H1 (cell line): ENCODE results near the gene ABLIM1. TPM values are rescaled to one million over a fixed set of nuclear protein-coding genes. Genes with fewer than 3 reads are reported as not detected.

Source experiments
- CTCF ChIA-PET: fragments of 300-600 bp; sonication (Branson Sonifier 250); formaldehyde crosslinking; loops from one replicate; lab custom pipeline; 2021; ENCODE audit not compliant: partially characterized antibody; lab: Charles Lee
- POLR2A ChIA-PET: fragments of 300-600 bp; sonication (Branson Sonifier 250); formaldehyde crosslinking; loops from one replicate; lab custom pipeline; 2021; ENCODE audit warnings: inconsistent platforms; ENCODE audit not compliant: partially characterized antibody; lab: Charles Lee
- DNase-seq, 2 experiments: peaks; one replicate each; pipeline versions ENCODE4 v3.0.0 to v3.0.0-alpha.2; 2010 to 2022; ENCODE audit warnings: low spot score in 2 of 2, low read depth in 1 of 2, mixed read lengths in 1 of 2
- FAIRE-seq: peaks from 2 replicates; lab custom pipeline; 2011; peaks lifted over from hg19 to GRCh38; lab: Jason Lieb, UNC
- H2AFZ ChIP-seq: 2 replicates; pipeline ENCODE4 v1.8.1; 2012; ENCODE audit warnings: low read length, inconsistent platforms
- H2AK5ac ChIP-seq: 2 replicates; pipeline ENCODE4 v1.6.1; 2013; ENCODE audit warnings: low read depth, low read length
- H2BK120ac ChIP-seq: replicated peaks from 2 replicates; pipeline ENCODE3; 2013; ENCODE audit warnings: low read depth, low read length, inconsistent platforms
- H2BK12ac ChIP-seq: 2 replicates; pipeline ENCODE4 v1.6.1; 2013; ENCODE audit warnings: low read depth, low read length
- H2BK15ac ChIP-seq: 2 replicates; pipeline ENCODE4 v1.6.1; 2013; ENCODE audit warnings: low read length
- H2BK20ac ChIP-seq: 2 replicates; pipeline ENCODE4 v1.6.1; 2013; ENCODE audit warnings: low read length
- H2BK5ac ChIP-seq: 2 replicates; pipeline ENCODE4 v1.6.1; 2013; ENCODE audit warnings: low read depth, low read length
- H3K14ac ChIP-seq: 2 replicates; pipeline ENCODE4 v1.6.1; 2013; ENCODE audit warnings: inconsistent platforms; ENCODE audit not compliant: insufficient read length
- H3K18ac ChIP-seq: 2 replicates; pipeline ENCODE4 v1.6.1; 2013; ENCODE audit warnings: low read length; ENCODE audit errors: extremely low read depth
- H3K23ac ChIP-seq: 2 replicates; pipeline ENCODE4 v1.6.1; 2013; ENCODE audit warnings: inconsistent platforms; ENCODE audit not compliant: insufficient read length
- H3K23me2 ChIP-seq: 2 replicates; pipeline ENCODE4 v1.6.1; 2013; ENCODE audit warnings: low read depth, low read length
- H3K27ac ChIP-seq: 2 replicates; pipeline ENCODE4 v1.6.1; 2011; ENCODE audit warnings: low read depth, low read length, inconsistent platforms
- H3K27me3 ChIP-seq, 4 experiments: replicated peaks in 1 of 4; 1 replicate in 1 of 4; 2 replicates in 3 of 4; pipeline versions ENCODE4 v1.6.1 to v1.8.1; 2011 to 2013; ENCODE audit warnings: low read length in 3 of 4, mild to moderate bottlenecking in 3 of 4, inconsistent platforms in 2 of 4, mixed read lengths in 2 of 4, moderate library complexity in 1 of 4; ENCODE audit not compliant: control insufficient read depth in 3 of 4, insufficient read depth in 3 of 4; ENCODE audit errors: extremely low read depth in 1 of 4
- H3K36me3 ChIP-seq, 4 experiments: 2 replicates each; pipeline versions ENCODE4 v1.6.1 to v1.8.1; 2011 to 2013; ENCODE audit warnings: mild to moderate bottlenecking in 4 of 4, low read length in 3 of 4, moderate library complexity in 2 of 4, control low read depth in 1 of 4, inconsistent platforms in 1 of 4; ENCODE audit not compliant: insufficient read depth in 4 of 4, control insufficient read depth in 2 of 4
- H3K4ac ChIP-seq: replicated peaks from 2 replicates; pipeline ENCODE3; 2013; ENCODE audit warnings: low read length, low read depth, mixed read lengths, inconsistent platforms; ENCODE audit not compliant: insufficient read length
- H3K4me1 ChIP-seq, 4 experiments: replicated peaks in 1 of 4; 1 replicate in 1 of 4; 2 replicates in 3 of 4; pipeline versions ENCODE4 v1.6.1 to v1.8.1; 2011 to 2013; ENCODE audit warnings: low read length in 3 of 4, inconsistent platforms in 2 of 4, mixed read lengths in 1 of 4; ENCODE audit not compliant: insufficient read depth in 4 of 4, control insufficient read depth in 3 of 4
- H3K4me2 ChIP-seq, 2 experiments: 2 replicates each; pipeline versions ENCODE4 v1.6.1 to v1.8.1; 2011 to 2013; ENCODE audit warnings: low read depth in 2 of 2, low read length in 2 of 2, control low read depth in 1 of 2, inconsistent platforms in 1 of 2, mild to moderate bottlenecking in 1 of 2; ENCODE audit not compliant: insufficient read depth in 1 of 2
- H3K4me3 ChIP-seq, 4 experiments: fragments of 200-600, 300-600 bp in 1 of 4; sonication (generic), shearing (Covaris generic), sonication (Bioruptor Twin) in 1 of 4; 2 replicates each; pipeline versions ENCODE4 v1.5.1 to v1.8.1; 2011 to 2016; ENCODE audit warnings: low read length in 4 of 4, low read depth in 3 of 4, control low read depth in 2 of 4, inconsistent platforms in 2 of 4, mild to moderate bottlenecking in 2 of 4, mixed read lengths in 1 of 4, moderate library complexity in 1 of 4; ENCODE audit not compliant: insufficient read depth in 2 of 4; ENCODE audit errors: extremely low read depth in 1 of 4
- H3K56ac ChIP-seq: replicated peaks from 2 replicates; pipeline ENCODE3; 2013; ENCODE audit warnings: low read depth, mild to moderate bottlenecking, mixed read lengths, low read length, inconsistent platforms; ENCODE audit not compliant: insufficient read length
- H3K79me1 ChIP-seq: 2 replicates; pipeline ENCODE4 v1.6.1; 2013; ENCODE audit warnings: low read depth, low read length, control low read depth
- H3K79me2 ChIP-seq, 2 experiments: 2 replicates each; pipeline versions ENCODE4 v1.6.1 to v1.8.1; 2012 to 2013; ENCODE audit warnings: low read length in 2 of 2, mild to moderate bottlenecking in 2 of 2, inconsistent platforms in 1 of 2; ENCODE audit not compliant: insufficient read depth in 2 of 2, control insufficient read depth in 1 of 2
- H3K9ac ChIP-seq, 4 experiments: replicated peaks in 1 of 4; 1 replicate in 1 of 4; 2 replicates in 3 of 4; pipeline versions ENCODE4 v1.6.1 to v1.8.1; 2011 to 2013; ENCODE audit warnings: low read depth in 3 of 4, low read length in 3 of 4, control low read depth in 2 of 4, mild to moderate bottlenecking in 2 of 4, moderate library complexity in 2 of 4, inconsistent platforms in 1 of 4; ENCODE audit errors: extremely low read depth in 1 of 4
- H3K9me3 ChIP-seq, 2 experiments: 2 replicates each; pipeline versions ENCODE4 v1.6.1 to v1.8.1; 2012 to 2013; ENCODE audit warnings: mild to moderate bottlenecking in 2 of 2, moderate library complexity in 2 of 2, control low read depth in 1 of 2, inconsistent platforms in 1 of 2, low read depth in 1 of 2, low read length in 1 of 2, mixed read lengths in 1 of 2; ENCODE audit not compliant: insufficient read depth in 2 of 2
- H4K20me1 ChIP-seq, 2 experiments: replicated peaks in 1 of 2; 2 replicates each; pipeline versions ENCODE3 to v1.8.1; 2011 to 2013; ENCODE audit warnings: inconsistent platforms in 2 of 2, low read length in 2 of 2, mild to moderate bottlenecking in 1 of 2; ENCODE audit not compliant: insufficient read depth in 2 of 2, control insufficient read depth in 1 of 2
- H4K5ac ChIP-seq: 2 replicates; pipeline ENCODE4 v1.6.1; 2013; ENCODE audit warnings: low read length, low read depth, mixed read lengths, inconsistent platforms; ENCODE audit not compliant: insufficient read length
- H4K8ac ChIP-seq: 2 replicates; pipeline ENCODE4 v1.8.0; 2013; ENCODE audit warnings: mild to moderate bottlenecking, moderate library complexity, low read length, inconsistent platforms; ENCODE audit not compliant: insufficient read depth; ENCODE audit errors: extremely low read depth
- H4K91ac ChIP-seq: replicated peaks from 2 replicates; pipeline ENCODE3; 2013; ENCODE audit warnings: low read length, mixed read lengths, inconsistent platforms; ENCODE audit not compliant: insufficient read length
- ASH2L ChIP-seq: fragments of 200-600, 300-600 bp; sonication (generic); IDR thresholded peaks from one replicate; pipeline ENCODE4 v1.7.1; 2017; ENCODE audit warnings: low read length
- CTBP2 ChIP-seq: IDR thresholded peaks from 2 replicates; pipeline ENCODE4 v1.7.0; 2011; ENCODE audit warnings: borderline replicate concordance, mild to moderate bottlenecking, moderate library complexity, mixed read lengths, low read length; ENCODE audit not compliant: insufficient read depth, insufficient read length
- MAFK ChIP-seq: IDR thresholded peaks from 2 replicates; pipeline ENCODE4 v1.6.1; 2012; ENCODE audit warnings: low read depth, mild to moderate bottlenecking, improper control_type of control experiment, low read length
- NANOG ChIP-seq: IDR thresholded peaks from 2 replicates; pipeline ENCODE4 v1.6.1; 2011; ENCODE audit warnings: low read length, low read depth, mild to moderate bottlenecking, inconsistent platforms; ENCODE audit not compliant: insufficient read depth, poor library complexity, severe bottlenecking
- POLR2A ChIP-seq, 2 experiments: IDR thresholded peaks; 1 replicate in 1 of 2; 2 replicates in 1 of 2; pipeline ENCODE4 v1.6.1; 2011; ENCODE audit warnings: low read depth in 2 of 2, low read length in 2 of 2, mild to moderate bottlenecking in 2 of 2; ENCODE audit errors: control extremely low read depth in 1 of 2
- RXRA ChIP-seq: IDR thresholded peaks from 2 replicates; pipeline ENCODE4 v1.6.1; 2011; ENCODE audit warnings: low read depth, mild to moderate bottlenecking, low read length, moderate library complexity; ENCODE audit not compliant: insufficient read depth
- SP2 ChIP-seq: IDR thresholded peaks from 2 replicates; pipeline ENCODE4 v1.6.1; 2012; ENCODE audit warnings: mild to moderate bottlenecking, low read length, inconsistent platforms
- SUZ12 ChIP-seq: fragments of 200-600 bp; sonication (generic); IDR thresholded peaks from 2 replicates; pipeline ENCODE4 v1.6.1; 2012; ENCODE audit warnings: mild to moderate bottlenecking, inconsistent platforms, low read length, moderate library complexity, mixed read lengths
- YY1 ChIP-seq: IDR thresholded peaks from 2 replicates; pipeline ENCODE4 v1.6.1; 2011; ENCODE audit warnings: low read depth, mild to moderate bottlenecking, low read length
- WGBS, 2 experiments: shearing (Covaris generic) in 1 of 2; methylation state at CpG; one replicate each; pipeline versions ENCODE4 v1.1.6 to v1.1.7; 2013 to 2015; ENCODE audit warnings: low lambda C conversion rate in 2 of 2, mixed read lengths in 2 of 2, inconsistent platforms in 1 of 2, low coverage in 1 of 2, missing lambda C conversion rate in 1 of 2; ENCODE audit not compliant: insufficient replicate concordance in 2 of 2, insufficient coverage in 1 of 2, insufficient read length in 1 of 2; ENCODE audit errors: extremely low coverage in 1 of 2, missing lambda C conversion rate in 1 of 2; 5-methylcytosine and 5-hydroxymethylcytosine counted together
- polyA plus RNA-seq, 7 experiments: library from polyadenylated mRNA; depleted of rRNA in 3 of 7; stranded (reverse) in 5 of 7; unstranded in 2 of 7; fragments of >200 nt in 5 of 7; fragments of 200-250 nt in 2 of 7; gene quantifications; 1 replicate in 5 of 7; 2 replicates in 1 of 7; 4 replicates in 1 of 7; pipeline versions ENCODE4 v1.2.1 to v1.2.3, GENCODE V29; 2011 to 2013; ENCODE audit warnings: missing spikeins in 2 of 7, mixed read lengths in 2 of 7
- total RNA-seq: library from RNA; stranded (reverse); fragmentation: NEBNext Ultra II Directional; extraction: Animal tissue kit (Norgen Biotek cat#: 25700); gene quantifications from 2 replicates; pipeline ENCODE4 v1.2.1, GENCODE V29; 2021
- TF ChIP-seq, protein P1 (sequence below), 3 experiments: IDR thresholded peaks; 1 replicate in 2 of 3; 2 replicates in 1 of 3; pipeline versions ENCODE4 v1.5.1 to v1.6.1; 2011; ENCODE audit warnings: low read length in 3 of 3, mild to moderate bottlenecking in 3 of 3, inconsistent platforms in 2 of 3, low read depth in 1 of 3, moderate library complexity in 1 of 3; ENCODE audit not compliant: insufficient read depth in 1 of 3; ENCODE audit errors: control extremely low read depth in 1 of 3

The ABLIM1 gene
- total and polyA plus RNA-seq, 2 of the 8 experiments (the other 6 are each of a cell fraction or from before 2014, with no cell fraction given) = 51.2 to 51.7 TPM

DNA sequence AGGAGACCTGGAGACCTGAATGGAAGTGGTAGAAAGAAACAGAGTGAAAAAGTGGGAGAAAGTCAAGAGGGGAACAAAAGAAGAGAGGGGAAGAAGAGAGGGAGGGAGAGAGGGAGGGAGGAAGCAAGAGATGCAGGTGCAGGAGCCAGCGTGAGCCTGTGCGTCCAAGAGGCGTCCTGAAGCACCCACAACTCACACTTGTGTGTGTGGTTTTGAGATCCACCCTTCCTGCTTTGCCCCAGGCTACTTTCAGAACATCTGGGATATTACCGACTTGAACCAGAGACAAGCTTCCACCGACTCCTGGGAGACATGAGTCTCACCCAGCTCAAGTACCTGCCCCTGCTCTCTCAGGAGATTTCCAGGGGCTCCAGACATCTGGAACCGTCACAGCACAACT, 263.5 kb downstream of the ABLIM1 start:
- Histone ChIP-seq H3K18ac (no peak overlapping the region), H2AK5ac (no peak overlapping the region), H3K27ac (no peak overlapping the region), H3K27me3 (no peaks in the 10 kb centered on the region; a peak in 2 of 7 replicates), H3K4me1 (peaks cover 0 to 10% (median 4%) of the 10 kb centered on the region in 4 experiments; a peak in 4 of 7 replicates), H4K5ac (no peak overlapping the region), H3K23ac (no peak overlapping the region), H2BK5ac (no peak overlapping the region), H3K4ac (no peak overlapping the region), H3K79me1 (no peaks in the 10 kb centered on the region), H3K9me3 (no peaks in the 10 kb centered on the region), H3K4me2 (no peak overlapping the region), H3K36me3 (no peaks in the 10 kb centered on the region), H2BK20ac (no peak overlapping the region), H3K79me2 (no peaks in the 10 kb centered on the region), H3K9ac (no peak overlapping the region), H2BK12ac (no peak overlapping the region), H2BK15ac (no peak overlapping the region), H3K4me3 (no peak overlapping the region), H2BK120ac (no peak overlapping the region), H3K23me2 (no peaks in the 10 kb centered on the region), H2AFZ (no peak overlapping the region), H3K56ac (no peak overlapping the region), H3K14ac (no peak overlapping the region), H4K8ac (no peak overlapping the region), H4K20me1 (no peaks in the 10 kb centered on the region), H4K91ac (no peak overlapping the region)
- WGBS, 2 experiments = 93% methylated on average over 6 of the region's 6 CpGs; no CpG with 5 or more reads in 1 of the 2 experiments
- DNase-seq (no peak), FAIRE-seq (no peak)
- TF ChIP-seq YY1 = no peak
- TF ChIP-seq SP2 = no peak
- TF ChIP-seq POLR2A (IDR thresholded peaks at IDR 0.05; ENCODE audit: control extremely low read depth in 1 of 2, low read depth in 2 of 2, low read length in 2 of 2) = no peak
- no peak for TF ChIP-seq RXRA
- TF ChIP-seq CTBP2 = no peak
- TF ChIP-seq SUZ12 = no peak
- TF ChIP-seq NANOG = no peak
- TF ChIP-seq ASH2L = no peak
- TF ChIP-seq, protein P1, sequence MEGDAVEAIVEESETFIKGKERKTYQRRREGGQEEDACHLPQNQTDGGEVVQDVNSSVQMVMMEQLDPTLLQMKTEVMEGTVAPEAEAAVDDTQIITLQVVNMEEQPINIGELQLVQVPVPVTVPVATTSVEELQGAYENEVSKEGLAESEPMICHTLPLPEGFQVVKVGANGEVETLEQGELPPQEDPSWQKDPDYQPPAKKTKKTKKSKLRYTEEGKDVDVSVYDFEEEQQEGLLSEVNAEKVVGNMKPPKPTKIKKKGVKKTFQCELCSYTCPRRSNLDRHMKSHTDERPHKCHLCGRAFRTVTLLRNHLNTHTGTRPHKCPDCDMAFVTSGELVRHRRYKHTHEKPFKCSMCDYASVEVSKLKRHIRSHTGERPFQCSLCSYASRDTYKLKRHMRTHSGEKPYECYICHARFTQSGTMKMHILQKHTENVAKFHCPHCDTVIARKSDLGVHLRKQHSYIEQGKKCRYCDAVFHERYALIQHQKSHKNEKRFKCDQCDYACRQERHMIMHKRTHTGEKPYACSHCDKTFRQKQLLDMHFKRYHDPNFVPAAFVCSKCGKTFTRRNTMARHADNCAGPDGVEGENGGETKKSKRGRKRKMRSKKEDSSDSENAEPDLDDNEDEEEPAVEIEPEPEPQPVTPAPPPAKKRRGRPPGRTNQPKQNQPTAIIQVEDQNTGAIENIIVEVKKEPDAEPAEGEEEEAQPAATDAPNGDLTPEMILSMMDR (IDR thresholded peaks at IDR 0.05; ENCODE audit: control extremely low read depth in 1 of 3, insufficient read depth in 1 of 3, low read depth in 1 of 3, low read length in 3 of 3) = no peak
- TF ChIP-seq MAFK = no peak
- ChIA-PET CTCF (interaction anchor here (1.0 to 11.5 kb wide), 7 partner anchors 7 to 91 kb away, joined by 4 to 209 read pairs (median 5); no protein-coding TSS in a partner anchor), POLR2A (no interaction called here)
